ENCODE measurements around the gene MRPL37. TPM values are rescaled to one million over a fixed set of nuclear protein-coding genes. Genes with fewer than 3 reads are reported as not detected.

Gene MRPL37
- total RNA-seq, 2 donors from 2014 or later: 63.1 to 75.9 TPM

- no peak for DNase-seq (ENCODE audit: low spot score)
- Histone ChIP-seq H3K27me3 (no peaks in the 10 kb centered on the region), H3K27ac (no peak overlapping the region), H3K36me3 (no peaks in the 10 kb centered on the region), H3K4me1 (no peaks in the 10 kb centered on the region), H3K9me3 (no peaks in the 10 kb centered on the region), H3K4me3 (no peak overlapping the region)
- TF ChIP-seq CTCF (IDR thresholded peaks at IDR 0.05): no peak
Measured at GRCh38 chr1:54180701-54181360, 19.1 kb upstream of the MRPL37 start.

GRCh38 chr1:54186056-54186455, 13.9 kb upstream of the MRPL37 start:
- no peak overlapping the region for H3K4me3 ChIP-seq
- no peaks in the 10 kb centered on the region for H3K9me3 ChIP-seq
- peaks cover 13% of the 10 kb centered on the region for H3K36me3 ChIP-seq
- H3K27me3 ChIP-seq: no peaks in the 10 kb centered on the region
- DNase-seq (ENCODE audit: low spot score): no peak
- H3K27ac ChIP-seq: no peak overlapping the region
- H3K4me1 ChIP-seq: no peaks in the 10 kb centered on the region
- no peak for TF ChIP-seq CTCF (IDR thresholded peaks at IDR 0.05)

- H3K9me3 ChIP-seq: no peaks in the 10 kb centered on the region
- H3K27me3 ChIP-seq: no peaks in the 10 kb centered on the region
- H3K27ac ChIP-seq: no peak overlapping the region
- H3K4me1 ChIP-seq: no peaks in the 10 kb centered on the region
- no peak for DNase-seq (ENCODE audit: low spot score)
- H3K4me3 ChIP-seq: no peak overlapping the region
- H3K36me3 ChIP-seq: peaks cover 14% of the 10 kb centered on the region
- TF ChIP-seq CTCF (IDR thresholded peaks at IDR 0.05): no peak
Measured at GRCh38 chr1:54188291-54188690, 11.7 kb upstream of the MRPL37 start.

- Histone ChIP-seq H3K27me3 (no peaks in the 10 kb centered on the region), H3K4me3 (no peak overlapping the region), H3K4me1 (no peaks in the 10 kb centered on the region), H3K36me3 (peaks cover 21% of the 10 kb centered on the region), H3K9me3 (no peaks in the 10 kb centered on the region), H3K27ac (no peak overlapping the region)
- no peak for DNase-seq (ENCODE audit: low spot score)
- no peak for TF ChIP-seq CTCF (IDR thresholded peaks at IDR 0.05)
Measured at GRCh38 chr1:54190526-54190925, 9.4 kb upstream of the MRPL37 start.

DNA sequence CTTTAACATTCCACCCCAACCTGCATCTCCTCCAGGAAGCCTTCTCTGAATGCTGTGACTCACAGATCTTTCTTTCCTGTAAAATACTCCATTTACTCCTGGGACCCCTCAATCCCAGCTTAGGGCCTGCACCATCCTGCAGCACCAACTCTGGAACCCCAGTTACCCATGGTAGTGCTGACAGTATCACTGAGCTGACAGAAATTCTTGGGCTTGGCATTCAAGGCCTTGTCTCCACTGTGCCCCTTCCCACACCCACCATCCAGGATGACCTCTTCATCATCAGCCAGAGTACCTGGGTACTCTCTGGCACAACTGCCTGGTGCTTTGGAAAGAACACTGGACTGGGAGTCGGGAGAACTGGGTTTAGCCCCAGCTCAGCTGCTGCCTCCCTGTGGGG, 8.4 kb upstream of the MRPL37 start:
- TF ChIP-seq CTCF (IDR thresholded peaks at IDR 0.05): no peak

DNA sequence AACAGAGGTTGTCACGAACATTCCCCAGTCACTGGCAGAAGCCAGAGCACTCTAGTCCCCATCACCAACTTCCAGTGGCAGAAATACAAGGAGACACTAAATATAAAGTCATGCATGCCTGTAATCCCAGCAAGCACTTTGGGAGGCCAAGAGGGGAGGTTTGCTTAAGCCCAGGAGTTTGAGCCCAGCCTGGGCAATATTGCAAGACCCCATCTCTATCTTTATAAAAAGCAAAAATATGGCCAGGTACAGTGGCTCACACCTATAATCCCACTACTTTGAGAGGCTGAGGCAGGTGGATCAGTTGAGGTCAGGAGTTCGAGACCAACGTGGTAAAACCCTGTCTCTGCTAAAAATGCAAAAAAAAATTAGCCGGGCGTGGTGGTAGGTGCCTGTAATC, 6.5 kb upstream of the MRPL37 start:
- Histone ChIP-seq H3K36me3 (peaks cover 21% of the 10 kb centered on the region), H3K27me3 (no peaks in the 10 kb centered on the region), H3K4me3 (no peak overlapping the region), H3K27ac (no peak overlapping the region), H3K4me1 (no peaks in the 10 kb centered on the region), H3K9me3 (no peaks in the 10 kb centered on the region)
- no peak for DNase-seq (ENCODE audit: low spot score)
- TF ChIP-seq CTCF (IDR thresholded peaks at IDR 0.05): no peak

More for the DNA sequence above, 8.4 kb upstream of the MRPL37 start:
- Histone ChIP-seq H3K27me3 (no peaks in the 10 kb centered on the region), H3K4me3 (no peak overlapping the region), H3K9me3 (no peaks in the 10 kb centered on the region), H3K36me3 (peaks cover 21% of the 10 kb centered on the region), H3K4me1 (no peaks in the 10 kb centered on the region), H3K27ac (no peak overlapping the region)
- DNase-seq (ENCODE audit: low spot score): no peak

All from right atrium auricular region (tissue), 2 donors.